Natural killer cell (primary cell): Measurements from ENCODE around the gene LINGO1. TPM values are rescaled to one million over a fixed set of nuclear protein-coding genes. Genes with fewer than 3 reads are reported as not detected.

Source experiments
- ATAC-seq, 3 donors: fragments of 150-1000 bp in 2 of 3; fragments of 200-7000 bp in 1 of 3; cut with Tn5 transposase; 1 replicate in 1 of 3; 2 replicates in 2 of 3; pipeline ENCODE4 v1.10.0; 2021; ENCODE audit warnings: mild to moderate bottlenecking in 2 of 3, moderate library complexity in 2 of 3
- DNase-seq, 2 donors: peaks; one replicate each; pipeline versions ENCODE4 v3.0.0 to v3.0.0-alpha.2; 2013 to 2021; ENCODE audit warnings: mixed read lengths in 1 of 2
- H3K27ac ChIP-seq: one replicate; pipeline ENCODE4 v1.5.1; 2013; ENCODE audit warnings: mild to moderate bottlenecking, low read length
- H3K27me3 ChIP-seq: one replicate; pipeline ENCODE4 v1.6.1; 2013; ENCODE audit warnings: low read length; ENCODE audit not compliant: control insufficient read depth, insufficient read depth
- H3K36me3 ChIP-seq: one replicate; pipeline ENCODE4 v1.6.1; 2013; ENCODE audit warnings: low read length; ENCODE audit not compliant: control insufficient read depth, insufficient read depth
- H3K4me1 ChIP-seq: one replicate; pipeline ENCODE4 v1.6.1; 2013; ENCODE audit warnings: low read length; ENCODE audit not compliant: control insufficient read depth, insufficient read depth
- H3K4me3 ChIP-seq: one replicate; pipeline ENCODE4 v1.5.1; 2013; ENCODE audit warnings: low read length
- H3K9me3 ChIP-seq: one replicate; pipeline ENCODE4 v1.6.1; 2013; ENCODE audit warnings: low read length; ENCODE audit not compliant: control insufficient read depth, insufficient read depth
- H3K27ac Mint-ChIP-seq, 2 donors: one replicate each; pipeline ENCODE4 v1.8.0; 2022; ENCODE audit warnings: mild to moderate bottlenecking in 2 of 2, mixed read lengths in 2 of 2, moderate library complexity in 1 of 2
- H3K27me3 Mint-ChIP-seq, 2 donors: one replicate each; pipeline ENCODE4 v1.8.0; 2022; ENCODE audit warnings: low read depth in 2 of 2, mixed read lengths in 2 of 2
- H3K36me3 Mint-ChIP-seq: one replicate; pipeline ENCODE4 v1.8.0; 2022; ENCODE audit warnings: mixed read lengths
- H3K4me1 Mint-ChIP-seq, 2 donors: one replicate each; pipeline ENCODE4 v1.8.0; 2022; ENCODE audit warnings: mixed read lengths in 2 of 2
- H3K4me3 Mint-ChIP-seq: one replicate; pipeline ENCODE4 v1.8.0; 2022; ENCODE audit warnings: mild to moderate bottlenecking, moderate library complexity, mixed read lengths
- H3K9me3 Mint-ChIP-seq, 2 donors: one replicate each; pipeline ENCODE4 v1.8.0; 2022; ENCODE audit warnings: mixed read lengths in 2 of 2
- CTCF ChIP-seq: fragments of 200-600 bp; IDR thresholded peaks from one replicate; pipeline ENCODE4 v1.8.0; 2022; ENCODE audit warnings: antibody characterized with exemption
- WGBS: methylation state at CpG from one replicate; pipeline ENCODE4 v1.1.7; 2013; ENCODE audit warnings: missing lambda C conversion rate; ENCODE audit not compliant: insufficient coverage; 5-methylcytosine and 5-hydroxymethylcytosine counted together
- intact Hi-C: fragments of 100-400 bp; cut with micrococcal nuclease; formaldehyde crosslinking; loops from one replicate; pipeline ENCODE4 v1.14.2; 2022
- total RNA-seq, 4 donors: library from RNA; stranded (reverse); fragments of 120-200 nt in 1 of 4; gene quantifications; one replicate each; pipeline versions ENCODE4 v1.2.3 to v1.2.4, GENCODE V29; 2013 to 2022

The LINGO1 gene
- total RNA-seq, 3 donors from 2014 or later (not counting 1 experiment from before 2014, with no cell fraction given): not detected

- Mint-ChIP-seq H3K27me3 (peaks cover 0 to 8% of the 10 kb centered on the region in 2 donors), H3K9me3 (no peaks in the 10 kb centered on the region), H3K4me1 (no peaks in the 10 kb centered on the region), H3K4me3 (no peak overlapping the region), H3K27ac (no peak overlapping the region), H3K36me3 (no peaks in the 10 kb centered on the region)
- Histone ChIP-seq H3K4me1 (no peaks in the 10 kb centered on the region), H3K27me3 (no peaks in the 10 kb centered on the region), H3K36me3 (no peaks in the 10 kb centered on the region), H3K27ac (no peak overlapping the region), H3K4me3 (no peak overlapping the region), H3K9me3 (no peaks in the 10 kb centered on the region)
- DNase-seq: no peak
- intact Hi-C loops: no loop called here
- TF ChIP-seq CTCF: no peak
- ATAC-seq: no peak
- WGBS: 83% methylated on average over 17 of the region's 18 CpGs
These were observed 9.6 kb downstream of the LINGO1 start for GRCh38 chr15:77622934-77623754.

- Mint-ChIP-seq H3K9me3 (no peaks in the 10 kb centered on the region), H3K27ac (no peak overlapping the region), H3K36me3 (no peaks in the 10 kb centered on the region), H3K4me1 (no peaks in the 10 kb centered on the region), H3K27me3 (peaks cover 0 to 8% of the 10 kb centered on the region in 2 donors), H3K4me3 (no peak overlapping the region)
- intact Hi-C loops: no loop called here
- Histone ChIP-seq H3K4me3 (no peak overlapping the region), H3K27ac (no peak overlapping the region), H3K4me1 (no peaks in the 10 kb centered on the region), H3K27me3 (no peaks in the 10 kb centered on the region), H3K9me3 (no peaks in the 10 kb centered on the region), H3K36me3 (no peaks in the 10 kb centered on the region)
- DNase-seq (no peak), ATAC-seq (no peak)
- TF ChIP-seq CTCF: no peak
- 81% methylated on average over 21 of the region's 22 CpGs for WGBS
These were observed 10.3 kb downstream of the LINGO1 start for GRCh38 chr15:77622209-77622933.

GRCh38 chr15:77621847-77622208 lies 10.9 kb downstream of the LINGO1 start:
- Mint-ChIP-seq H3K27ac (no peak overlapping the region), H3K36me3 (no peaks in the 10 kb centered on the region), H3K9me3 (no peaks in the 10 kb centered on the region), H3K4me3 (no peak overlapping the region), H3K27me3 (peaks cover 0 to 8% of the 10 kb centered on the region in 2 donors), H3K4me1 (no peaks in the 10 kb centered on the region)
- no peaks in the 10 kb centered on the region for H3K36me3 ChIP-seq
- H3K27me3 ChIP-seq: no peaks in the 10 kb centered on the region
- no peak for TF ChIP-seq CTCF
- H3K9me3 ChIP-seq: no peaks in the 10 kb centered on the region
- no peaks in the 10 kb centered on the region for H3K4me1 ChIP-seq
- H3K4me3 ChIP-seq: no peak overlapping the region
- intact Hi-C loops: no loop called here
- DNase-seq (no peak), ATAC-seq (no peak)
- WGBS: 88% methylated on average over 16 of the region's 16 CpGs
- H3K27ac ChIP-seq: no peak overlapping the region
